CD4-positive, alpha-beta T cell treated with Interleukin-6 at 100 ng/mL for 8 hours (primary cell): ENCODE measurements around the gene IGF1.

ENCODE experiments used
- DNase-seq: peaks from one replicate; pipeline ENCODE4 v3.0.0-alpha.2; 2020; ENCODE audit warnings: mixed read lengths, low spot score

The IGF1 gene

GRCh38 chr12:102480406-102480805 lies at the start of gene IGF1:
Gene IGF1, minus strand, starts transcription at chr12:102480563. Its CDS starts 182 bp downstream, at chr12:102480381.
- DNase-seq = no peak

DNA sequence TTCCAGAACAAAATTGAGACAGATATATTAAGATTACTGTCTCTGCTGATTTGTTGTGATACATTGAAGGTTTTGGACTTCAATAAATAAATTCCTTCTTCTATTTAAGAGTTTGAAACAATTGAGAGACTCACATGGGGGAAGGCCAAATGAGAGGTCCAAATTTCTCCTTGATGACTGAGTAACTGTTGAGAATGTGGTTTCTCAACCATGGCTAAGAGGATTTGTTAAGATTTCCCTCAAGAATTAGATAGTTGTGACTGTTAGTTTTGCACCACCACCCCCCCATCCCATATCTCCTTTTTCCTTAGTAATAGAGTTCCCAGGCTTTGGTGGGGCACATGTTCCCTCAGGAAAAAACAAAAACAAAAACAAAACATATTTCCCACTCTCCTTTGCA lies 47.7 kb upstream of the IGF1 start:
- DNase-seq = no peak

DNA sequence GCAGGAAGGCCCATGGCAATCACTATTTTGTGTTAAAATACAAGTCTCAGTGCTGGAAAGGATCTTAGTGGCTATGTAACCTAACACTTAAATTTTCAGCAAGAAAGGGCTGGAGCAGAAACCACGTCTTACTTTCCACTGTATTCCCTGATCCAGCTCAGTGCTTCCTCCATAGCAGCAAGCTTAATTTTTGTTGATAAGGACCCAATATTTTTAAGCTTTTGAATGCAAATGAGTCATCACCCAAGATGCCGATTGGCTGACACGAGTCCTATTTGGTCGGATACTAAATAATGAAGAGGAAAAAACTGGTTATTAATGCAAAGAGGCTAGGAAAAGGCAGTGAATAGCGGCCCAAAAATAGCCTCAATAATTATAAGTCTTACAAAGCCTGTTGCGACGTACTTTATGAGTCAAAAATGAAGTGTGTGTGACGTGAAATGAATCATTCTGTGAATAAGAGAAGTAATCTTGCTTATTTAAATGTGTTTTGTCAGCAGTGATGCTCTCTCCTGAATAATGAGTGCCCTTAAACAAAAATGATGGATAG lies 46.9 kb upstream of the IGF1 start:
- DNase-seq = no peak

GRCh38 chr12:102526656-102527055 lies 46.3 kb upstream of the IGF1 start:
- no peak for DNase-seq

DNA sequence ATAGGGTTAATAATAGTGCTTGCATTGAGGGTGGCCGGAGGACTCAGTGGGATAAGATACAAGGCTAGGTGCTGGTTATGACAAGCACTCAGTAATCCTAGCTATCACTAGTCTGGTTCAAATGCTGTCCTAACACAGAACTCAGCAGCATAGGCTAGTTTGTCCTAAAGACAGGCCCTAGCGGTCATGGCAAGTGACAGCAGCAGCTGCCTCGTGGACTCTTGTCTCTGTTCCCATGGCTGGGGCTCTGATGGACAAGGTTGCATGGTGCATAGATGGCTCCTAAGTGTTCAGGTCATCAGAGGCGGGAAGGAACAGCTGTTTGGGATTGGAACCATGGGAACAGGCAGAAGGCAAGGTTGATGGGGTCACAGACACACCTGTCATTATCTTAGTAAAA lies 42.4 kb upstream of the IGF1 start:
- no peak for DNase-seq

- no peak for DNase-seq
Measured at GRCh38 chr12:102521662-102522277, 41.4 kb upstream of the IGF1 start.

GRCh38 chr12:102518871-102519270 lies 38.5 kb upstream of the IGF1 start:
- DNase-seq = no peak

DNA sequence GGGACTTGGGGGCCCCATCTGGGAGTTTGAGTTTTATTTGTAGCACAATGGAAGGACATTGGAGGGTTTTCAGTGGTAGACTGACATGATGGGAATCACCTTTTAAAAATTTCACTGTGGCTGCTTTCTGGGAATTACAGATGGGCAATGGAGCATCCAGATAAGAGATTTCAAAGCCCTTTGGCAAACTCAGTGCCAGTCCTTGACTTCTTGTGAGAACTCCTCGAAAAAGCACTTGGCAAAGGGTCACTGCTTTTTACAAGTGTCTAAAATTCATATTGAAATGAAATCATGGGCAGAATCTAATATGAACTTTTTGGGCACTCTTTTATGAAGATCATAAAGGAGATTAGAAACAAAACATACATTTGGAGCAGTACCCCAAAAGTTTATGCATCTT lies 34.3 kb upstream of the IGF1 start:
- no peak for DNase-seq

DNA sequence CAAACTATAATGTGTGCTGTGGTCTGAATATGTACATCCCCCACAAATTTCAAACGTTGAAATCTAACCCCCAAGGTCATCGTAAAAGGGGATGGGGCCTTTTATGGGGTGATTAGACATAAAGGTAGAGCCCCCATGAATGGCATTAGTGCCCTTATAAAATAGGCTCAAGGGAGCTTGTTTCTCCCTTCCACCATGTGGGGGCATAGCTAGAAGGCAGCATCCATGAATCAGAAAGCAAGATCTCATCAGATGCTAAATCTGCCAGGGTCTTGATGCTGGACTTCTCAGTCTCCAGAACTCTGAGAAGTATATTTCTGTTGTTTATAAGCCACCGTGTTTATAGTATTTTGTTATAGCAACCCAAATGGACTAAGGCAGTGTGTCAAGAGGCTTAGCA lies 33.4 kb upstream of the IGF1 start:
- DNase-seq = no peak

- DNase-seq = no peak
Measured at GRCh38 chr12:102513272-102513671, 32.9 kb upstream of the IGF1 start.

DNA sequence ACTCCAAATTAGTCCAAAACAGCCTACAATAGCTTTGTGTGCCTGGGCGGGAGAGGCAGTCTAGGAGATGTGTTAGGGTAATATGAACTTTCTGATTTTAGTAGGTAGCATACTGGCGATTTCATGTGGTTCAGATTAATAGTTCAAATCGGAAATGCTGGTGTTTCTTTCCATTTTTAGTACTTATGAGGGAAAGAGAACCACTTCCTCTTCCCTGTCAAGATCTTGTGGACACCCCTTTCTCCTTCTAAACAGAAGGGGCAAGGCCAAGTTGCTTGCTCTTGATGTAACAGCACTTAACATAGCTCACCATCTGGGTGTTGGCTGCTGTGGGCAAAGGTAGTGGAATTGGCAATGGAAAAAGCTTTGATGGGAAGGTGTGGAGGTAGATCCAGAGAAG lies 32.2 kb upstream of the IGF1 start:
- no peak for DNase-seq

DNA sequence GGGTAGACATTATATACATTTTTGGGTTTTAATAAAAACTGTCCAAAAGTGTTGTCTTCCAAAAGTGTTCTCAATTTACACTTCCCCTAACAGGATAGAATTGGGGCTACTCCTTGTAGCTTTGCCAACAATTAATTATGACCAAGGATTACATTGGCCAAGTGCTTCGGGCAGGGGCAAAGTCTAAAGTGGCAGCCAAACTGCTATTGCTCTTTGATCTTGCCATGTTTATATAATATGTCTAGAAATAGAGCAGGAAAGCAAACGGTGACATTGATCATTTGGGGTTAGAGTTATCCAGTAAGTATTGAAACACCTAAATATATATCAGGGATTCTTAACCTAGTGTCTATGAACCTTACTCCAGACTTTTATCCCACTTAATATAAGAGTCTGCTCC lies 31.2 kb upstream of the IGF1 start:
- DNase-seq = no peak

- no peak for DNase-seq
Measured at GRCh38 chr12:102510463-102510862, 30.1 kb upstream of the IGF1 start.

- no peak for DNase-seq
Measured at GRCh38 chr12:102510031-102510430, 29.7 kb upstream of the IGF1 start.

DNA sequence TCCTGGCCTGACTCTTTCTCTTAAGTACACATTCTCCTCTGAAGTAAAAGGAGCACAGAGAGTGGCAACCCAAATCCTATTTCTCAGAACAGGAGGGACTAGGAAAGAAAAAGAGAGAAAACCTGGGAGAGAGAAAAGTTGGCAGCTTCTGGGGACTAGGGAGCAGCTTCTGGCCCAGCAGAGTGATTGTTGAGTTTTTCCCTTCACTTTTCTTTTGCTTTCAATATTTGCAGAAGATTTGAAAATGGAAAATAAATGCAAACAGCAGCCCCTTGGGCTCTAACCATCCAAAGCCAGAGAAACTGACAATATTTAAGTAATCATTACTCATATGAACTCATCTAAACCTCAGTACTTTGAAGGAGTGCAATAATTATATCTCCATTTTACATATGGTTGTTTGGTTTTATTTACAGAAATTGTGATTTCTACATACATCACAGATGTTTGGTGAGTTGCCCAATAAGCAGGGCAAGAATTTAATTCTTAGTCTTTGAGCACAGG lies 28.8 kb upstream of the IGF1 start:
- DNase-seq = no peak

GRCh38 chr12:102508052-102508451 lies 27.7 kb upstream of the IGF1 start:
- no peak for DNase-seq

GRCh38 chr12:102507301-102507700 lies 26.9 kb upstream of the IGF1 start:
- DNase-seq = no peak

GRCh38 chr12:102504871-102505270 lies 24.5 kb upstream of the IGF1 start:
- DNase-seq = no peak

DNA sequence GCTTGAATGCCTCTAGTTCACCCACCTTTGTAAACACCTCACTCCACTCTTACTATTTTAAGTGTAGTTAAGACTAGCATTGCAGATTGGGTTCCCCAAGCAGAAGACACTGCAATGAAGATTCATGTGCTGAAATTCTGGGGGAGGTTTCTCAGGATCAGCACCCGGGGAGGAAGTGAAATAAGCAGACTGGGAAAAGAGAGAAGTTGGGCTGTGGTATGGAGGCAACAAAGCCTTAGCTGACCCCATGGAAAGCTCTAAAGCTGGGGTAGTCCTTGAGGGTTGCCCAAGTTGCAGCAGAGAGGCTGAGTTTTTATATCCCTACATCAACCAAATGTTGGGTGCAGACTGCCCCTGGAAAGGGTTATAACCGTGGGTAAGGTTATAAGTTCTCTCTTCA lies 23.9 kb upstream of the IGF1 start:
- DNase-seq = no peak

DNA sequence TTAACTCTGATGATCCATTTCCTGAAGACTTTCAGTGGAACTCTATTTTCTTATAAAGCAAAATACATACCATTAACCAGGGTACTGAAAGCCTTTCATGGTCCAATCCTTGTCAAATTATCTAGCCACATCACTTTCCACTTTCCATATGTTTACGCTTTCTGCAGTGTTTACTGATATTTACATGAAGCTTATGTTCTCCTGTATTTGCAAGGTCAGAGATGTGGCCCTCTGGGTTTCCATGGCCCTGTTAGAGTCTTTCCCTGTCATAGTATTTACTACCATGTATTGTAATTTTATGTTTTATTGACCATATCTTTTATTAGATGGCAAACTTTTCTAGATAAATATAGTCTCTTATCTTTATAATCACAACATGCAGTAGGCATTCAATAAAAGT lies 23.5 kb upstream of the IGF1 start:
- no peak for DNase-seq

GRCh38 chr12:102503056-102503681 lies 22.8 kb upstream of the IGF1 start:
- no peak for DNase-seq

- DNase-seq = no peak
Measured at GRCh38 chr12:102501773-102502172, 21.4 kb upstream of the IGF1 start.

- no peak for DNase-seq
Measured at GRCh38 chr12:102498471-102498870, 18.1 kb upstream of the IGF1 start.

- no peak for DNase-seq
Measured at GRCh38 chr12:102497743-102498142, 17.4 kb upstream of the IGF1 start.
